Measurements from ENCODE around the gene DUSP8. TPM values are rescaled to one million over a fixed set of nuclear protein-coding genes. Genes with fewer than 3 reads are reported as not detected.

Gene DUSP8
- total and polyA plus RNA-seq, 12 donors: 5.9 to 53.5 (median 18.9) TPM

DNA sequence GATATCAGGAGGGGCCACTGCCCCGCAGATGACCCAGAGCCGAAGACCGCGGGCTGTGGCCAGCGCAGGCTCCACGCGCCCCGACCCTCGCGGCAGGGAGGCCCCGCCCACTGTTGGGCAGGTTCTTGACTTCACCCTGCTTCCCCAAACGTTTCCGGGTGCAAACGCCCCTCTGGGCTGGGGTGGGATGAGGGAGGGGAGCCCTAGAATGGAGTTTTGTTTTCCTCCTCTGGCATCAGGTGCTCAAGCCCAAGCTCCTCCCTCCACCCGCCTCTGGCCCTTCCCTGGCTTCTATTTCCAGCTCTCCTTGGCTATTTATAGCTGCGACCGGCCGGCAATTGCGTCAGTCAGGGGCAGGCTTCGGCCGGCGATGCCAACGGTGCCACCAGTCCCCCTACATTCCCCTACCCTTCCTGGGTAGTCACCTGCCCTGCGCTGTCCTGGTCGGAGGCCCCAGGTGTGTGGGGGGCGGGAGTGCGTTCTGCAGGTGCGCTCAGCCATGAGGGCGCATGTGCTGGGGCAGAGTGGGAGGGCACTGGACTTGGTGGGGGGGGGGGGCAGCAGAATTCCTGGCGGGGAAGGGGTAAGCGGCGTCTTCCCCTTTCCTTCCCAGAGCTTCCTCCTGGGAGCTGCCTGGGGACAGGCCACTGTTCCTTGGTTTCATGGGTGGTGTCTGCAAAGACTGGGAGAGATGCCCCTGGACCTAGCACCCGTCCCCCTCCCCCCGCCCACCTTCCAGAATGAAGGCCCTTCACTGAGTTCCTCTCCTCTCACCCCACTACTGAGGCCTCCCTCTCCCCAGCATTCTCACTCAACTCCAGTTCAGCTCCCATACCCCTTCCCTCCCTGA, 23.6 kb downstream of the DUSP8 start:
- ATAC-seq: peak; percentile 71 to 89 (median 79)
- H3K9me3 ChIP-seq: no peaks in the 10 kb centered on the region
- intact Hi-C loops (cut with DNase I): loop anchor here in 6 of 10 donors (5.0 to 10.0 kb wide), 2 partner anchors 76 to 79 kb away; partner anchors contain the start of genes KRTAP5-5 (in 6 of the 6) and KRTAP5-4 (in 5 of the 6)

DNA sequence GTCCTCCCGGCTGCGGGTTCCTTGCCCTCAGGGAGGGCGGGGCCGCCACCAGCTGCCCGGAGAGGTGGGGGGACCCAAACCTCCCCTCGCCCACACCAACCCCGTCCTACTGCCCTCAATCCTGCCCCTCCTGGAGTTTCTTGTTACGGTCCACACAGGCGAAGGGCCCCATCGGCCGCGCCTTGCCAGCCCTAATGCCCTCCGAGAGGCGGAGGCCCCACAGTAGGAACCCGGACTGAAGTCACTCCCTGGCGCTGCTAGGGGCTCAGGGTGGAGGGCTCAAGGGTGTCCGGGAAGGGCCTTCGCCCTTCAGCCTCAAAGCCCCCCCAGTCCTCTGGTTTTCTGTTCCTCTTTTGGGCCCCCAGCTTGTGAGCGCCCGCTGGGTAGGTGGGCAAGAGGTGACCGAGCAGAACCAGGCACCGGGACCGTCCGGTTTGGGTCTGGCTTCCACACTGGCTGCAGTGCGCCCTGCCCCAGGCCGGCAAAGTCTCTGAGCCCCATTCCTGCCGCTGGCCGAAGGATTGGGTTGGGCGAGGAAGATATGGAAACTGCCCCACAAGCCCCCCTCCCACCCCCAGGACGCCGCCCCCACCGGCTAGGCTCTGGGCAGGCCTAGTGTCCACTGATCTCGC, 24.5 kb downstream of the DUSP8 start:
- peak in 1 of 2 donors; percentile 8 for DNase-seq
- intact Hi-C loops (cut with DNase I): loop anchor here in 7 of 10 donors (1.0 to 10.0 kb wide), 5 partner anchors 27 to 81 kb away; partner anchors contain the start of genes KRTAP5-5 (in 7 of the 7) and KRTAP5-4 (in 5 of the 7)
- TF ChIP-seq, protein P1, sequence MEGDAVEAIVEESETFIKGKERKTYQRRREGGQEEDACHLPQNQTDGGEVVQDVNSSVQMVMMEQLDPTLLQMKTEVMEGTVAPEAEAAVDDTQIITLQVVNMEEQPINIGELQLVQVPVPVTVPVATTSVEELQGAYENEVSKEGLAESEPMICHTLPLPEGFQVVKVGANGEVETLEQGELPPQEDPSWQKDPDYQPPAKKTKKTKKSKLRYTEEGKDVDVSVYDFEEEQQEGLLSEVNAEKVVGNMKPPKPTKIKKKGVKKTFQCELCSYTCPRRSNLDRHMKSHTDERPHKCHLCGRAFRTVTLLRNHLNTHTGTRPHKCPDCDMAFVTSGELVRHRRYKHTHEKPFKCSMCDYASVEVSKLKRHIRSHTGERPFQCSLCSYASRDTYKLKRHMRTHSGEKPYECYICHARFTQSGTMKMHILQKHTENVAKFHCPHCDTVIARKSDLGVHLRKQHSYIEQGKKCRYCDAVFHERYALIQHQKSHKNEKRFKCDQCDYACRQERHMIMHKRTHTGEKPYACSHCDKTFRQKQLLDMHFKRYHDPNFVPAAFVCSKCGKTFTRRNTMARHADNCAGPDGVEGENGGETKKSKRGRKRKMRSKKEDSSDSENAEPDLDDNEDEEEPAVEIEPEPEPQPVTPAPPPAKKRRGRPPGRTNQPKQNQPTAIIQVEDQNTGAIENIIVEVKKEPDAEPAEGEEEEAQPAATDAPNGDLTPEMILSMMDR (IDR thresholded peaks at IDR 0.05): no peak

More for the DNA sequence above, 23.6 kb downstream of the DUSP8 start:
- peak; percentile 72 to 87 for DNase-seq
- peaks cover 19 to 43% (median 30%) of the 10 kb centered on the region in 9 donors for H3K4me1 ChIP-seq
- H3K4me3 ChIP-seq: peak overlapping the region in 8 of 10 donors; percentile 14 to 55 (median 52)
- TF ChIP-seq, protein P1 (IDR thresholded peaks at IDR 0.05): no peak
- peaks cover 0 to 53% (median 30%) of the 10 kb centered on the region in 7 donors for H3K27me3 ChIP-seq
- no peaks in the 10 kb centered on the region for H3K36me3 ChIP-seq
- peak overlapping the region; percentile 65 to 96 (median 82) for H3K27ac ChIP-seq
- 9 to 11% methylated on average over 33 to 34 of the region's 34 CpGs for WGBS, 2 donors

DNA sequence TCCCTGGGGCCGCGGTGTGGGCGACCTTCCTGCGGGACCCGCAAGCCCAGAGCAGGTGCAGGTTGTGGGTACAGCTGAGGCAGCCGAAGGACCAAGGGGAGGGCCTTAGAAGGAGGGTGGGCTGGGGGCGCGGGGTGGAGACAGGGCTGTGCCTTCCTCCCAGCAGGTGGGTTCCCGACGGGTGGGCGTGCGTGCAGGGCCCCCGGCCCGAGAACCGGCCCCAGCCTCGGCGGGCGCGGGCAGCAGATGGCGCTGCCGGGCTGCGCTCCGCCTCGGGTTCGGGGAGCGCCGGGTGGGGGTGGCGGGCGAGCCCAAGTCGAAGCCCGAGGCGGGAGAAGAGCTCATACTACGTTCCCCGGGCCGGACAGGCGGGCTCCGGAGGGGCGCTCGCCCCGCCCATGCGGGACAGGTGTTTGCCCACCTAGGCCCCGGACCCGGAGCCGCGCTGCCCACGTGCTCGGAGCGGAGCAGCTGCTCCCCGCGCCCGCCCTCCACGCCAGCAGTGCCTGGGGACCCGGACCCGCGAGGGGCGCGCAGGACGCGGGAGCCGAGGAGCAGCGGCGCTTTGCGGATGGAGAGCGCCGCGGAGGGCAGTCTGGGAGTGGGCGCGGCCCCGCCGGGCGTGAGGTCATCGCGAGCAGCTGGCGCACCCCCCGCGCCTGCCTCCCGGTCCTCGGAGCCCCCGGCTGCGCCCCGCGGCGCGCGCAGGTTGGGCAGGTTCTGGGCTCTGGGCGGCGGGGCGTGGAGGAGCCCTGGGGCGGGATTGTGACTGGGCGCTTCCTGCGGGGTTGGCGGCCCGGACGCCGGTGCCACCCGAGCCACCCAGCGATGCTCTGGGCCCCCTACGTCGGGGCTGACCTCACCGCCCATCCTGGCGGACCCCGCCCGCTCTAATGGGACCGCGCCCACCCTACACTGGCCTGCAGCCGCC, 25.3 kb downstream of the DUSP8 start:
- DNase-seq (peak; percentile 40 to 56), ATAC-seq (peak; percentile 43 to 71 (median 52))
- H3K27me3 ChIP-seq: peaks cover 0 to 53% (median 32%) of the 10 kb centered on the region in 7 donors
- TF ChIP-seq, protein P1 (IDR thresholded peaks at IDR 0.05): peak; percentile 43 to 89 (median 78)
- peak overlapping the region in 9 of 10 donors; percentile 65 to 96 (median 82) for H3K27ac ChIP-seq
- no peaks in the 10 kb centered on the region for H3K9me3 ChIP-seq
- WGBS, 2 donors: 1 to 2% methylated on average over 63 to 105 of the region's 106 CpGs
- intact Hi-C loops (cut with DNase I): loop anchor here in 8 of 10 donors (1.0 to 10.0 kb wide), 5 partner anchors 28 to 82 kb away; partner anchors contain the start of genes KRTAP5-5 (in 7 of the 8) and KRTAP5-4 (in 5 of the 8)
- peaks cover 16 to 30% (median 25%) of the 10 kb centered on the region in 9 donors for H3K4me1 ChIP-seq
- peak overlapping the region in 9 of 10 donors; percentile 41 to 55 (median 52) for H3K4me3 ChIP-seq
- no peaks in the 10 kb centered on the region for H3K36me3 ChIP-seq

More for the DNA sequence above, 24.5 kb downstream of the DUSP8 start:
- H3K4me3 ChIP-seq: peak overlapping the region in 9 of 10 donors; percentile 41 to 55 (median 52)
- peaks cover 0 to 53% (median 32%) of the 10 kb centered on the region in 7 donors for H3K27me3 ChIP-seq
- 17 to 18% methylated on average over 33 of the region's 33 CpGs for WGBS, 2 donors
- H3K9me3 ChIP-seq: no peaks in the 10 kb centered on the region
- no peaks in the 10 kb centered on the region for H3K36me3 ChIP-seq
- peaks cover 18 to 35% (median 29%) of the 10 kb centered on the region in 9 donors for H3K4me1 ChIP-seq
- ATAC-seq: peak in 7 of 8 donors; percentile 3 to 37 (median 18)
- peak overlapping the region; percentile 65 to 96 (median 82) for H3K27ac ChIP-seq

Data from heart right ventricle (tissue), 16 donors.